Breast epithelium (tissue), 3 donors: ENCODE measurements around the gene PCDHB14.

Experiments
- POLR2AphosphoS5 ChIP-seq, 3 donors: sonication (generic); formaldehyde crosslinking; IDR thresholded peaks; one replicate each; pipeline ENCODE4 v1.6.1; 2017; ENCODE audit warnings: antibody characterized with exemption in 3 of 3
- TF ChIP-seq, protein P1 (sequence below), 3 donors: fragments of 450-650 bp; IDR thresholded peaks; one replicate each; pipeline ENCODE4 v1.5.1; 2016 to 2017; ENCODE audit warnings: antibody characterized with exemption in 3 of 3, mild to moderate bottlenecking in 3 of 3, moderate library complexity in 3 of 3

DNA sequence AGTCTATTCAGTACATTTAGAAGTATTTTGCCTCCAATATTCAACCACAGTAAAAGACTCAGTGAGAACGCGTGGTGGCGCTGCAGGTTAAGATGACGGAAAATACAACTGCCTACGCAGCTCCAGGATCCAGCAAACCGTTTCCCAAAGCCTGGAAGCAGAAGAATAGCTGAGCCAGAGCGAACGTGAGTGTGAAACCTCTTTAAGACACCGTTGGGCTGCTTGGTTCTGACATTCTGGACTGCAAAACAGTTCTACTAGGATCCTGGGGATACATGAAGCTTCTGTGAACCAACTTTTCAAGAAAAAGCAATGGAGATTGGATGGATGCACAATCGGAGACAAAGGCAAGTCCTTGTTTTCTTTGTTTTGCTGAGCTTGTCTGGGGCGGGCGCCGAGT, 40.9 kb upstream of the PCDHB14 start, which contains the start of gene PCDHB16:
- no peak for TF ChIP-seq POLR2AphosphoS5 (IDR thresholded peaks at IDR 0.05)
- TF ChIP-seq, protein P1, sequence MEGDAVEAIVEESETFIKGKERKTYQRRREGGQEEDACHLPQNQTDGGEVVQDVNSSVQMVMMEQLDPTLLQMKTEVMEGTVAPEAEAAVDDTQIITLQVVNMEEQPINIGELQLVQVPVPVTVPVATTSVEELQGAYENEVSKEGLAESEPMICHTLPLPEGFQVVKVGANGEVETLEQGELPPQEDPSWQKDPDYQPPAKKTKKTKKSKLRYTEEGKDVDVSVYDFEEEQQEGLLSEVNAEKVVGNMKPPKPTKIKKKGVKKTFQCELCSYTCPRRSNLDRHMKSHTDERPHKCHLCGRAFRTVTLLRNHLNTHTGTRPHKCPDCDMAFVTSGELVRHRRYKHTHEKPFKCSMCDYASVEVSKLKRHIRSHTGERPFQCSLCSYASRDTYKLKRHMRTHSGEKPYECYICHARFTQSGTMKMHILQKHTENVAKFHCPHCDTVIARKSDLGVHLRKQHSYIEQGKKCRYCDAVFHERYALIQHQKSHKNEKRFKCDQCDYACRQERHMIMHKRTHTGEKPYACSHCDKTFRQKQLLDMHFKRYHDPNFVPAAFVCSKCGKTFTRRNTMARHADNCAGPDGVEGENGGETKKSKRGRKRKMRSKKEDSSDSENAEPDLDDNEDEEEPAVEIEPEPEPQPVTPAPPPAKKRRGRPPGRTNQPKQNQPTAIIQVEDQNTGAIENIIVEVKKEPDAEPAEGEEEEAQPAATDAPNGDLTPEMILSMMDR (IDR thresholded peaks at IDR 0.05) = peak in 2 of 3 donors; percentile 21 to 33
